Activated CD4-positive, alpha-beta memory T cell treated with anti-CD3 and anti-CD28 coated beads for 36 hours (primary cell): Measurements from ENCODE around the gene CCDC6. TPM values are rescaled to one million over a fixed set of nuclear protein-coding genes. Genes with fewer than 3 reads are reported as not detected.
A peak's percentile ranks its signal among the peaks of the same experiment; 100 is the strongest.
"Not testable (repeated sequence)": the region's sequence is repeated elsewhere in the genome, so short reads cannot be mapped to it uniquely, and the experiment has no call there.

Experiments used
- CTCF ChIA-PET: fragments of 350-600 bp; sonication (Branson Sonifier 250); formaldehyde crosslinking; loops from one replicate; lab custom pipeline; 2021; ENCODE audit warnings: antibody characterized with exemption, inconsistent platforms; lab: Charles Lee
- POLR2A ChIA-PET: fragments of 350-600 bp; sonication (Branson Sonifier 250); formaldehyde crosslinking; loops from one replicate; lab custom pipeline; 2021; ENCODE audit warnings: antibody characterized with exemption; lab: Charles Lee
- DNase-seq: peaks from one replicate; pipeline ENCODE4 v3.0.0-alpha.2; 2020
- H3K27ac Mint-ChIP-seq: one replicate; pipeline ENCODE4 v1.8.0; 2021; ENCODE audit warnings: mixed read lengths
- H3K27me3 Mint-ChIP-seq: one replicate; pipeline ENCODE4 v1.8.0; 2021; ENCODE audit warnings: mixed read lengths
- H3K36me3 Mint-ChIP-seq: one replicate; pipeline ENCODE4 v1.8.0; 2021; ENCODE audit warnings: mixed read lengths
- H3K4me1 Mint-ChIP-seq: one replicate; pipeline ENCODE4 v1.8.0; 2021; ENCODE audit warnings: low read depth, mixed read lengths
- H3K4me3 Mint-ChIP-seq: one replicate; pipeline ENCODE4 v1.8.0; 2021; ENCODE audit warnings: mild to moderate bottlenecking, mixed read lengths
- H3K9me3 Mint-ChIP-seq: one replicate; pipeline ENCODE4 v1.8.0; 2021; ENCODE audit warnings: mixed read lengths
- intact Hi-C: fragments of 100-400 bp; cut with micrococcal nuclease; formaldehyde crosslinking; loops from one replicate; pipeline ENCODE4 v1.15.1; 2023
- total RNA-seq, 2 experiments: library from RNA; stranded (reverse); gene quantifications; one replicate each; pipeline ENCODE4 v1.2.3, GENCODE V29; 2021

The CCDC6 gene
- total RNA-seq, 2 experiments from 2014 or later: 49.1 to 51.5 TPM

DNA sequence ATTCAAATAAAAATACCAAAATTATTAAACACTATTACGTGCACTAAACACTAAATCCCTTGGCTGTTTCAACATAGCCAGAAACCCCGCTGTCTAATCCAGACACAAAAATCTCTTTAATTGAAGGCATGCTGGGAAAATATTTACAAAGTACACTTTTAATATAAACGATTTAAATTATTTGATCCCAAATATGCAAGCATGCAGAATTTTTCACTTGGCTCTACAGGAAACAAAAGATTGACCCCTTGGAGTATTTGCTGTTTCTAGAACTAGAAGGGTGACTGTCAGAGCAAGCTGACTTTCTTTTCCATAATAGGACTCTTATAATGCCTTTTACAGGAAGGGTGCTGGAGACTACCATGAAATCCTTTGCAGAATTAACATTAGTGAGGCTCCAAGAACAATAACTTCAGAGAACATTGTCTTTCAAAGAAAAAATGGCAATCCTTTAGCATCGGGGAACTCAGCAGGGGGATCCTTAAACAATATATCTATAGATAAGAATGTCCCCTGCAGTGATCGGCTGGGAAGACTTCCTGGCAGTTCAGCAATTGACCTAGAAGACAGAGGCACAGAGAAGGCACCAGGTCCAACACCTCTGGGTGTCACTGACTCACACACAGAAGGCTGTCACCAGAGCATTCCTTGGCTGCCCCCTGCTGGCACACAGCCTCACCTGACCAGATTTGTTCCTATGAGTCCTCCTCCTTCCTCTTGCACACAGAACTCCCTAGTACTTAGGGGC, 97.3 kb downstream of the CCDC6 start:
- H3K36me3 Mint-ChIP-seq: peaks cover 64% of the 10 kb centered on the region
- peaks cover 3% of the 10 kb centered on the region for H3K4me1 Mint-ChIP-seq
- peak; percentile 84 for DNase-seq
- POLR2A ChIA-PET: no interaction called here
- CTCF ChIA-PET: interaction anchor here (0.5 to 4.6 kb wide), 11 partner anchors 9 to 186 kb away, joined by 3 to 31 read pairs (median 4); partner anchors contain the start of gene CCDC6
- H3K9me3 Mint-ChIP-seq: no peaks in the 10 kb centered on the region
- no peaks in the 10 kb centered on the region for H3K27me3 Mint-ChIP-seq
- intact Hi-C loops: loop anchor here (1.0 to 5.0 kb wide), 4 partner anchors 98 to 1027 kb away; partner anchors contain the start of gene CCDC6
- H3K4me3 Mint-ChIP-seq: no peak overlapping the region
- no peak overlapping the region for H3K27ac Mint-ChIP-seq

DNA sequence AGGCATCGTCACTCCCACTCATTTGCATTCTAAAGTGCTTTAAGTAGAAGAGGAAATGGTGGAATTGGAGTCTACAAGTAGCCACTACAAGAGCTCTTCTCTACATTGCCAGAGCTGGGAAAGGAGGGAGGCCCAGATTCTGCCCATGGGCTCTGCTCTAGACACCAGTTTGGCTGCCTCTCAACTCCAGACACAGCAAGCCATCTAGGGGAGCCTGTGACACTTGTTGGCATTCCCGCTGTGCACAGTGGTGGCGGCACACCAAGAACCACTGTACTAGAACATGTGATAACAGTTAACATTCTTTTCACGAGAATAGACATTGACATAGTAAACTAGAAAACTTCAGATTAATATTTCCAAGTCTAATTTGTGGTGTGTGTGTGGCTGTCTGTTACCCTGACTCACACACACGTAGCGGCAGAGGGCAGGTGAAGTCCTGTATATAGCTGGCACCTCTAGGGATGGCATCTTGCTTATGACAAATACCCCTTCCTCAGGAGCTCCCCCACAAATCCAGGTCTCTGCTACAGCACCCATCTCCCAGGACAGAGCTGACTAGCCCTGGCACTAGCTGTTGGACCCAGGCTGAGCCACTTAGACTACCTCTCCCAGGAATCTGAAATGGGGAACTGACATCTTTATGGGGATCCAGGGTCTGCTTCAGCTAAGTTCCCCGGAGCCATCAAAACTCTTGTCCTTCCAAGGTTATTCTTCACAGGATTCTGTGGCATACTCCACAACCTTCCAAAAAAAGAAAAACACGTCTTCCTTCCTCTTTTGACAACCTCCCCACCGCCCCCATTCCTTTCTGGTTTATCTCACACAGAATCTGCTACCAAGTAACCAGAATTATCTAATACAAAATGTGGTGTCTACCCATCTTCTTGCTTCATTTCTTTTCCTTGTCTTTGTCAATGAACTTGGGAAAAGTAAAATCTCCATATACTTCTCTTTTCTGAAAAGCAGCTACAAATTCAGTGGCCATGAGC, 98.4 kb downstream of the CCDC6 start:
- no peak overlapping the region for H3K27ac Mint-ChIP-seq
- no peak for DNase-seq
- H3K27me3 Mint-ChIP-seq: no peaks in the 10 kb centered on the region
- POLR2A ChIA-PET: no interaction called here
- intact Hi-C loops: loop anchor here (2.0 to 5.0 kb wide), 3 partner anchors 99 to 1026 kb away; partner anchors contain the start of gene CCDC6
- no peak overlapping the region for H3K4me3 Mint-ChIP-seq
- H3K9me3 Mint-ChIP-seq: no peaks in the 10 kb centered on the region
- H3K4me1 Mint-ChIP-seq: peaks cover 3% of the 10 kb centered on the region
- CTCF ChIA-PET: interaction anchor here (1.5 to 4.6 kb wide), 2 partner anchors 58 to 183 kb away, joined by 3 to 31 read pairs; no protein-coding TSS in a partner anchor
- H3K36me3 Mint-ChIP-seq: peaks cover 69% of the 10 kb centered on the region

DNA sequence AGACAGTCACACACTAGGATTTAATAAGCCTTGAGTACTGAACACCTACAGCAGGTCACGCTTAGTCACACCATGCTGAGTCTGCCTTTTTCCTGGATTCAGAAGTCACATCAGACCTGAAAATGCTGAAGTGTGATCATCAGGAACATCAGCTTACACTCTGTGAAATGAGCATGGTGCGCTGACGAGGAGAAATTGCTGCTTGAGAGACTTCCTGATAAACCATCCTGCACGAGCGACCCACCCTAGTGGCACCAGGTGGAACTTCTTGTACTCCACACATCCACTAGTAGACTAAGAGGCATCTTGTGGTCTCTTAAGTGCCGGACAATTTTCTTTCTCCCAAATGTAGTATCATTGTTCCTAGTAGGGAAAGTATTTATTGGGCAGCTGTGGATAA, 101.3 kb downstream of the CCDC6 start:
- POLR2A ChIA-PET: no interaction called here
- no peaks in the 10 kb centered on the region for H3K9me3 Mint-ChIP-seq
- H3K36me3 Mint-ChIP-seq: peaks cover 73% of the 10 kb centered on the region
- H3K4me3 Mint-ChIP-seq: no peak overlapping the region
- intact Hi-C loops: loop anchor here (5.0 kb wide), 2 partner anchors 102 to 1023 kb away; partner anchors contain the start of gene CCDC6
- DNase-seq: peak; percentile 52
- peaks cover 7% of the 10 kb centered on the region for H3K4me1 Mint-ChIP-seq
- CTCF ChIA-PET: interaction anchor here (0.7 to 1.1 kb wide), 3 partner anchors 15 to 179 kb away, joined by 3 to 4 read pairs (median 3); no protein-coding TSS in a partner anchor
- H3K27ac Mint-ChIP-seq: no peak overlapping the region
- H3K27me3 Mint-ChIP-seq: no peaks in the 10 kb centered on the region

DNA sequence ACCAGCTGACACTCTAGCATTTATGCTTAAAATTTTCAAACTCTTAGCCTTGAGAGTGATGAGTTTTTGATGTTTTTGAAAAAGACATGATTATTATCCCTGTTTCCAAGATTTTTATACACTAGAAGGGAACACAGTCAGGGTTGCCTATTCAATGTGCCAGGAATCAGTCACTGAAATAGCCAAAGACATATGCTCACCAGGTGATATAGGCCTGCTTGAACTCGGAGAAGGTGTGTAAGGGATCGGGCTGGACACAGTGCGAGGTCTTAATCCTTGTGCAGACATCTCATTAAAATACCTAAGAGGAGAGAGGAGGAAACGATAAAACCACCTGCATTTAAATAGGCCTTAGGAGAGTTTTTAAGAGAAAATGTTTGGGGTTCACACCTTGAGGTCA, 102.1 kb downstream of the CCDC6 start:
- intact Hi-C loops: no loop called here
- CTCF ChIA-PET: interaction anchor here (1.0 to 1.3 kb wide), 3 partner anchors 15 to 227 kb away, joined by 3 to 4 read pairs (median 3); no protein-coding TSS in a partner anchor
- H3K27ac Mint-ChIP-seq: no peak overlapping the region

DNA sequence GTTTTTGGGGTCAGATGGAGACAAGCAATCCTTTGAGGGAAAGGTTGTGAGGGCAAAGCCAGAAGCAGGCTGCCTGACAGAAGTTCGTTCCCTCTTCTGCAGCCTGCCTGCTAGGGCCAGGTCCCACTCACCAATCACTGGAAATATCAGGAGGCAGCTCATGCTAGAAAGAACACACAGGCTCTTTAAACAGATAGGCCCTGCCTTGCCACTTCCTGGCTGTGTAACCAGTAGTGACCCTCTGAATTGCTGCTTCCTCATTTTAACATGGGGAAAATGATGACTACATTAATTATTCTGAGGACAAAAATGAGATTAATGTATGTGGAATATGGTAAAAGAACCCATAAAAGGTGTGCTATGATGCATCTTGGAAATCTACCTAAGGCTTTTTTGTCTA, 102.6 kb downstream of the CCDC6 start:
- H3K9me3 Mint-ChIP-seq: no peaks in the 10 kb centered on the region

More for the DNA sequence above, 102.1 kb downstream of the CCDC6 start:
- POLR2A ChIA-PET: no interaction called here
- Mint-ChIP-seq H3K9me3 (no peaks in the 10 kb centered on the region), H3K4me3 (no peak overlapping the region), H3K36me3 (peaks cover 75% of the 10 kb centered on the region), H3K4me1 (peaks cover 5% of the 10 kb centered on the region), H3K27me3 (no peaks in the 10 kb centered on the region)
- DNase-seq: no peak

DNA sequence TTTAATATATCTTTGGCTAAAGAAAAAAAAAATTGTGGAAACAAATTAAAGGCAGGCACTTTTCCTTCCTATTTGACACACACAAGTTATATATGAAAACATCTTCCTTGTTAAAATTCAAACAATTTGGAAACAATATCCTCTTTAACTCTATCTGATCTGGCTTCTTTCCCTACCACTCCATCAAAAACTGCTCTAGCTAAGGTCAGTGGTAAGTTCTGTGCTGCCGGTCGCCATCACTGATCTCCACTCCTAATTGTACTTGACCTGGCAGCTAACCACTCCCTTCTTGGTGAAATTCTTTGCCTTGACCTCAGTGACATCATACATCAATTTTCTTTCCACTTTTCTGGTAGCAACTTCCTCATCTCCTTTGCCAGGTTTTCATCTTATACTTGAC, 105.2 kb downstream of the CCDC6 start:
- intact Hi-C loops: no loop called here
- Mint-ChIP-seq H3K36me3 (peaks cover 75% of the 10 kb centered on the region), H3K27me3 (no peaks in the 10 kb centered on the region), H3K4me1 (peaks cover 5% of the 10 kb centered on the region), H3K27ac (no peak overlapping the region), H3K9me3 (peaks cover 2% of the 10 kb centered on the region), H3K4me3 (no peak overlapping the region)
- ChIA-PET POLR2A (no interaction called here), CTCF (no interaction called here)
- no peak for DNase-seq

More for the DNA sequence above, 102.6 kb downstream of the CCDC6 start:
- CTCF ChIA-PET: interaction anchor here (1.3 kb wide), 1 partner anchor 227 kb away, joined by 3 read pairs; no protein-coding TSS in a partner anchor
- POLR2A ChIA-PET: no interaction called here
- DNase-seq: no peak
- Mint-ChIP-seq H3K27me3 (no peaks in the 10 kb centered on the region), H3K27ac (no peak overlapping the region), H3K4me1 (peaks cover 5% of the 10 kb centered on the region), H3K4me3 (no peak overlapping the region), H3K36me3 (peaks cover 74% of the 10 kb centered on the region)
- intact Hi-C loops: no loop called here

DNA sequence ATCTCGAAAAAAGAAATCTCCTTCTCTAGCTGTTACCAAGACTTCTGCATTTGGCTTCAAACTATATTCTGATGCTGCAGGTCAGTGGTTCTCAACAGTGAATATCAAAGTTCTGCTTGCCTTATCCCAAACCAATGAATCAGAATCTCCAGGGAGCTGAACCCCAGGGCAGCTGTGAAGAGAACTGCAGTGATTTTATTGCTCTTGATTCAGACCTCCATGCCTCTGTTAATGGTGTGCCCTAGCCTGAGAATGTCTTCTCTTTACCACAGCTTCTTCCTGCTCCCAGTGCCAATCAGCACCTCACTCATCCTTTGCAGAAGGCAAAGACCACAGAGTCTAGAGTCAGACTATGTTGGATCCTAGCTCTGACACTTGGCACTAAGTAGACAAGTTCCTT, 106.9 kb downstream of the CCDC6 start:
- no peak for DNase-seq
- Mint-ChIP-seq H3K27me3 (no peaks in the 10 kb centered on the region), H3K4me1 (peaks cover 5% of the 10 kb centered on the region), H3K36me3 (peaks cover 73% of the 10 kb centered on the region), H3K27ac (no peak overlapping the region), H3K9me3 (peaks cover 2% of the 10 kb centered on the region), H3K4me3 (no peak overlapping the region)
- ChIA-PET CTCF (interaction anchor here (0.7 to 1.5 kb wide), 4 partner anchors 11 to 173 kb away, joined by 3 to 5 read pairs (median 3); no protein-coding TSS in a partner anchor), POLR2A (no interaction called here)
- intact Hi-C loops: no loop called here

DNA sequence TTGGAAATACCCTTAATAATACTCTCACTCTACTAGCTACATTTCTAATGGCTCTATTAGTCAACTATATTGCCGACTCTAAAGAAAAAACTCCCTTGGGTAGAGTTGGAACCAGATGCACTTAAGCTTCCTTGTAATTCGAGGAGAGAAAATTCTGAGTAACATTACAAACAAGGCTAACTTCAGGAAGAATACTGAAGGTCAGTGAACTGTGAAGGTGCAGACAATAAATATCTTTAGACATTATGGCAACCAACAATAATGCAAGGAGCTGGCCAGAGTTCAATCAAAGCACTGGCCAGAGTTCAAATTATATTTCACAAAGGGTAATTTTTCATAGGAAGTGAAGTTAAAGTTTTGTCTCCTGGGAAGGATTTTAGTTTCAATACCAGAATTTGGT, 112.4 kb downstream of the CCDC6 start:
- Mint-ChIP-seq H3K9me3 (peaks cover 2% of the 10 kb centered on the region), H3K27ac (no peak overlapping the region), H3K27me3 (no peaks in the 10 kb centered on the region), H3K4me3 (no peak overlapping the region), H3K4me1 (peaks cover 6% of the 10 kb centered on the region), H3K36me3 (peaks cover 59% of the 10 kb centered on the region)
- DNase-seq: no peak
- intact Hi-C loops: no loop called here
- ChIA-PET CTCF (interaction anchor here (1.7 kb wide), 1 partner anchor 16 kb away, joined by 7 read pairs; no protein-coding TSS in a partner anchor), POLR2A (no interaction called here)

DNA sequence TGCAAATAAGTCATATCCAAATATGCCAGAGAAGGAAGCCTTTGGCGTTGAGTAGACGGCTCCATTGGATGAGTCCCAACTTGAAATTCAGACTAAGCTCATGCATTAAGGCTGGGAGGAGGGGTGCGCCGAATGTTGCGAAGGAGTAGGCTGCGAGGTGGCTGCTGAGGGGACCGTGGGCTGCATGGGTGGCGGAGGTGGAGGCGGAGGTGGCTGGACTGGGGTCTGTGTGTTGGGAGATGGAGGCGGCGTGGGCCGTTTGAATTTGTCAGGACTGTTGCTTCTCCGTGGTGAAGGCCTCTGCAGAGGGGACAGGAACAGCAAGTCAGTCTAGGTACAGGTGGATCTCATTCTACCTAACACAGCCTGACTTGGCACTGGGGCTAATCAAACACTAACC, 113.5 kb downstream of the CCDC6 start:
- no peak overlapping the region for H3K4me3 Mint-ChIP-seq
- peaks cover 6% of the 10 kb centered on the region for H3K4me1 Mint-ChIP-seq
- ChIA-PET POLR2A (no interaction called here), CTCF (interaction anchor here (1.7 kb wide), 1 partner anchor 17 kb away, joined by 7 read pairs; no protein-coding TSS in a partner anchor)
- no peaks in the 10 kb centered on the region for H3K27me3 Mint-ChIP-seq
- no peak for DNase-seq
- H3K27ac Mint-ChIP-seq: no peak overlapping the region
- intact Hi-C loops: no loop called here
- peaks cover 56% of the 10 kb centered on the region for H3K36me3 Mint-ChIP-seq
- peaks cover 2% of the 10 kb centered on the region for H3K9me3 Mint-ChIP-seq

DNA sequence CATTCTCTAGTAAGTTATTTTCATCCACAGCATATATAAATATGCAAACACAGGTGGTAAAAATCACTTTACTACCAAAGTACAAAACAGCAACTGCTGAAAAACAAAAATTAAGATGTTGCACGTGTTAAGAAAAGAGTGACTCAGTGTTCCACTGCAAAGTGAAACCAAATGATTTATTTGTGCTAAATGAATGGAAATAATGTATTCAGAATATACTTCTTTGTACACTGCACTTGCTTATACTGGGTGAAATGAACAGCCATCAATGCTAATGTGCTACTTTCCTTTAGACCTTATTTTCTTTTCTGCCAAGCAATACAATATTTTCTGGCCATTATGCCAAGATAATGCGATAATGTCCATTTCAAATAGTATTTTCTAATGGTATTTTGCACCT, 114.8 kb downstream of the CCDC6 start:
- H3K4me1 Mint-ChIP-seq: peaks cover 6% of the 10 kb centered on the region

DNA sequence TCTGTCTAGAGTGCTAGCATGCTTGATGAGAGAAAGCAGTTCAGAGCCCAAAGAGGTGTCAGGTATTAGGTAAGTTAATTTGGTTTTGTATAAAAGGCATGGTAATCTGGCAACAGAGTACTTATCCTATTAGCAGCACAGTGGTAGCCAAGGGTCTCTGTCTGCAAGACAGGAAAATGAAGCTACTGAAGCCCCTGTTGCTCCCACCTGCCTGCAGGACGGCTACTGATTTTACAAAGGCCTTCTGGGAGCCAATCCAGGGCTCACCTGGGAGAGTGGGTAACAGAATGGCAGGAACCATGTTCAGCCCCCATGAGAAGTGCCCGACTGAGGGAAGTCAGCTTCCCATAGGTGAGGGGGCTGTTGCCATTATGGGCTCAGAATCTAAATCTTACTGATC, 116.3 kb downstream of the CCDC6 start:
- H3K27me3 Mint-ChIP-seq, H3K27ac Mint-ChIP-seq, H3K9me3 Mint-ChIP-seq, H3K4me3 Mint-ChIP-seq, H3K4me1 Mint-ChIP-seq, DNase-seq, CTCF ChIA-PET, intact Hi-C loops: not testable (repeated sequence)
- H3K36me3 Mint-ChIP-seq: peaks cover 44% of the 10 kb centered on the region
- POLR2A ChIA-PET: interaction anchor here (1.2 kb wide), 1 partner anchor 20 kb away, joined by 3 read pairs; no protein-coding TSS in a partner anchor

More for the DNA sequence above, 114.8 kb downstream of the CCDC6 start:
- ChIA-PET CTCF (no interaction called here), POLR2A (no interaction called here)
- no peak for DNase-seq
- Mint-ChIP-seq H3K36me3 (peaks cover 50% of the 10 kb centered on the region), H3K9me3 (peaks cover 2% of the 10 kb centered on the region), H3K27me3 (no peaks in the 10 kb centered on the region), H3K27ac (no peak overlapping the region), H3K4me3 (no peak overlapping the region)
- intact Hi-C loops: no loop called here
